ENCODE measurements around the gene CDK14.

CDK14 gene

DNA sequence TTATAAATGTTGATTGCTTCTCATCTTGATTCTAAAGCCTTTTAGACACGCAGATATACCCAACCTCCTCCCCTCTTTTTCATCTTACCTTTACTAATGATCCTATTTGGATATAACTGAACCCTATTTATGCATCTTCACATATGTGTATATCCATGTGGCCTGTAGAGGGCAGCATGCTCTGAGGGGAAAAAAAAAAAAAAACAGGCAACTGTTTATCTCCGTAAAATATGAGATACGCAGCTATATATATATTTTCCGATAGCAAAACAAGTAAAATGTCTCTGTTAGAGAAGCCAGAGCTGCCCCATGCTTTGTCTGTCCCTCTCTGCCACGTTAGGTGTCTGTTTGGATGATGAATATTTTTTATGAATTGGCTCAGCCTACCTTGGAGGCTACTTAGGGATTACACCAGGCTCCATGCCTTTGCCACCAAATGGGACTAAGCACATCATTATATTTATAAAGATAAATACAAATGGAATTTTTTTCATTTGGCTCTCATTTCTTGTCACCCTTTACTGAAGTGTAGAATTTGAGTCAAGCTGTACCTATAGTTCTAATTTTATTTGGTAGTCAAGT, 493.4 kb downstream of the CDK14 start:
- Histone ChIP-seq H3K4me3 (no peak overlapping the region), H3K27ac (no peak overlapping the region)

DNA sequence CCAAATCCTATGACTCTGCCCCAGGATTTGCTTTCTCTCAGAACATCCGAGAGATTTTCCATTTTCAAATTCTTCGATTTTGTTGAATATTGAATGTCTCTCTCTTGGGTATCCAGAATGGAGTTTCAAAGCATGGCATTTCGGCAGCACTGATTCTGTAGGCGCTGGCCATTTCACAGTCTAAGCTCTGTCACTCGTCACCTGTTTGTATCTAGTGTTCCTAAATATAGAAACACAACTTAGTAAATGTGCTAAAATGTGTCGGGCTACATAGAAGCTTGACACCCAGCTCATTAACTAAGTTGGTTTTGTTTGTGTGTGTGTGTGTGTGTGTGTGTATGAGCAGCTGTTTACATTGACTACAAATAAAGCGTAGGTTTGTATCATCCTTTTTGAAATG, 494.6 kb downstream of the CDK14 start:
- Histone ChIP-seq H3K27ac (no peak overlapping the region), H3K4me3 (no peak overlapping the region)

DNA sequence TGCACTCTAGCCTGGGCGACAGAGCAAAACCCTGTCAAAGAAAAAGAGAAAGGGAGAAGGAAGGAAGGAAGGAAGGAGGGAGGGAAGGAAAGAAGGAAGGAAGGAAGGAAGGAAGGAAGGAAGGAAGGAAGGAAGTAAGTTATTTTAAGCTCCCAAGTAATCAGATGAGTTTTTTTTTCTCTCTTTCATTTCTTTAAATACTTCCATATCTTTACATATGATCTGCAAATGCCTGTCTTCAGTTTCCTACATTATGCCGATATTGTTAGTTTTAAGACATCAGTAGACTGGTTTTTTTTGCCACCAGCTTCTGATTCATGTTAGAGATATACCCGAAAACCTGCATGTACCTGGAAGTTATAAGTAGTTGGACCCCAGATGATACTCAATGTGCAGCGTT, 495.5 kb downstream of the CDK14 start:
- Histone ChIP-seq H3K4me3 (no peak overlapping the region), H3K27ac (no peak overlapping the region)

DNA sequence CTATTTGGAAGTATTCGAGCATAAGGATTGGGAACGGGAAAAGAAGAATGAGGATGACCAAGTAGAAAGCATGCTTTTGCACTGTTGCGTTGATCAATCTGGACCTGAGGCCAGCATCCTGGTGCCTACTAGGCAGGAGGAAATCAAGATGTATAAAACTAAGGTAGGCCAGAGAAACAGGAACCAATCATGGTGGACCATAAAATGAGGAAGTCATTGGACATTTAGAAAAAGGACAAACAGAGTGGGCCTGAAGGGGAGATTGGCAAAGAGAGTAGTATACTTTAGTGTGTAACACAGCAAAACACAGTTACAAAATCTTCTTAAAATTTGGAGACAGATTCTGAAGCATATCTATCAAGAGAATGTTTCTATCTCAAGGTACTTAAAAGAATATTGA, 497.1 kb downstream of the CDK14 start:
- no peak overlapping the region for H3K4me3 ChIP-seq
- H3K27ac ChIP-seq: no peak overlapping the region

DNA sequence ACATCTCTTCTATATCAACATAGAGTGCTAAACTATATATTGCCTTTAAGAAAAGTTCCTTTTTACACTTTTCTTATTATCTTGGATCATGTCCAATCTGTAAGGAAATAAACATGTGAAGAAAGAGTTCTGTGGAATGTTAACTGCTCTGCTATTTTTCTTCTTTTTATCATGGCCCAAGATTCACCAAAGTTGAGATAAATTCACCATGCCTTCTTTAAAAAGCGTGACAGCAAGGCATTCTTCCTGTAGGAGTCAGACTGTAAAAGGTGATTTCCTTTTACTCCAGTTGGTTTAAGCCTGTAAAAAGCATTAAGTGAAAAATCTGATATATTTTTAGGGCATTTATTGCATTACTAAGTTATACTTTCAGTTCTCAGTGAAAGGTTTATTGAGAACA, 502.4 kb downstream of the CDK14 start:
- Histone ChIP-seq H3K27ac (no peak overlapping the region), H3K4me3 (no peak overlapping the region)

DNA sequence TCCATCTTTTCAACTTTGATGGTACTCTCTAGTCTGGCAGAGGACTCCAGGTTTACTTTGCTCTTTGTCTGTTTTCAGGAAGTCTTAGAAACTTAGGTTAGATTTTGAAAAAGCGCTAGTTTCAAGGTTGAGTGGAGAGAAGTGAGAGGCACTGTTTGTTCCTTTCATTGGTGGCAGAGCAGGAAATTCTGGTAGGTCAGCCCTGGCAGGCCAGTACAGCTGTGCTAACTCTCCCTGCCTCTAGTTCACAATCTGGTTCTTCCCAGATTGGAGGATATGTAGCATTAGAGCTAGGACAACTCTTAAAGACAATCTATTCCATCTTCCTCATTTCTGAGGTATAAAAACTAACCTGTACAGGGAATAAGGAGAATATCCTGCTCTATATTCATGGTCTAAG, 507.2 kb downstream of the CDK14 start:
- Histone ChIP-seq H3K4me3 (no peak overlapping the region), H3K27ac (no peak overlapping the region)

DNA sequence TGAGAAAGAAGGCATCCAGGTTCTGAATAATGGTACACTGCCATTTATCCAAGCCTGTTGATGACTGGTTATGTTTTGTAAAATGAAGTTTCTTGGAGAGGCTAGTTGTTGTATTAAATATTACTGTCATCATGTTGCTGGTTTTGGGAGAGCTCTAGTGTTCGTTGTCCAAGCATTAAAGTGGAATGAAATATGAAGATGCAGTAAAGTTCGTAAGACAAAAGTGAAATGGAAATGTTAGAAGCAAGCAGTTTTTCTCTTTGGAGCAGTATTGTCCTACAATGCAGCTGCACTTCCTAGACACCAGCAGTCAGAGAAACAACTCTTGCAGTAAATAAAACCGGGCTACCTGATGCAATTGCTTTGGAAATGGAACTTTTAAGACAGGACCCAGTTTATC, 511.3 kb downstream of the CDK14 start:
- Histone ChIP-seq H3K27ac (no peak overlapping the region), H3K4me3 (no peak overlapping the region)

DNA sequence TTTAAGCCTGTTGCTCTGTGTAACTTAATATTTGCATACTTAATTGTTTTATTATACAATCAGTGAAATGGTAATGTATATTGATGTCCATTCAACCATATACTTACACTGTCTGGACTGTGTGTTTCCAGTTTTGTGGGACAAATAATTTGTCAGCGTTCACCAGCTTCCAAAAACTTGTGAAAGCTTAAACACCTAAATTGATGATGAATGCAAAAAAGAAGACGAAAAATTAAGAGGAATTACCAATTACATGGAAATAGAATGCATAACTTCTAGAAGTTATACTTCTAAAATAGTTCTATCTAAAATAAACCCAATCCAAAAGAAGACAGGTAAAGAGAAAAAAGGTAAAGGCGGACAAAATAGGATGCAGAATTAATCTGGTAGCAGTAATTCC, 513.1 kb downstream of the CDK14 start:
- Histone ChIP-seq H3K4me3 (no peak overlapping the region), H3K27ac (no peak overlapping the region)

DNA sequence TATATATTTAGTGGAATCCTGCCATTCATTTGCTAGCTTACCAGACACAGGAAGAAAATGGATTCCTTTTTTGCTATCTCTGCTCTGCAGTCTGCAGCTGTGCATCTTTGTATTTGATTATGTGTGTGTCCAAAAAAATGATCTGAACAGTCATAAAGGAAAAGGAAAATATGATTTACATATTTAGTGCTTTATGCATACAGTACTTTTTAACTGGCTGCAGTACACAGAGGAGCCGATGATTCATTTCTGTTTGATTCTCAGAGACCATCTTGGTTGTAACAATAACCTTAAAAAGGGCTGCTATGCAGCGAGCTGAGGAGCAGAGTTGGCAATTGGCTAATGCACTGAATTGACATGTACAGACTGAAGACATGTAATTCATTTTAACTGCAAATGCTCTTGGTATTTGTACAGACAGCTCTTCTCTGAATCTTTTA, 516.8 kb downstream of the CDK14 start:
- no peak overlapping the region for H3K4me3 ChIP-seq
- H3K27ac ChIP-seq: no peak overlapping the region

DNA sequence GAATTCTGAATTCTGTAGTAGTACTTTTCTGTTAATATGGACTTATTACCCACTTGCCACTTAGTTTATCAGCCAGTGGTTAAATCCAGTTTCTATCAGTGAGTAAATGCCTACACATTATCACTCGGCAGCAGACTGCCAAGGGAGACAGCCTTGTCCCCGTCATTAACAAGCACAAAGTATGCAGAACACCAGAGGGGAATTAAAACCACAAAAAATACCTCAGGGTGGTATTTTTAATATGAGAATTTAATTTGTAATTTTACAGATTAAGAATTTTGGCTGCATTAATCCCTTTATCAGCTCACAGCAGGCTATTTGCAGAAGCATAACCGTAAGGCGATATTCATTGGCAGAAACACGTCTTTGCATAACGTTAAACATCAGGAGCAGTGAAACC, 518.1 kb downstream of the CDK14 start:
- Histone ChIP-seq H3K27ac (no peak overlapping the region), H3K4me3 (no peak overlapping the region)

DNA sequence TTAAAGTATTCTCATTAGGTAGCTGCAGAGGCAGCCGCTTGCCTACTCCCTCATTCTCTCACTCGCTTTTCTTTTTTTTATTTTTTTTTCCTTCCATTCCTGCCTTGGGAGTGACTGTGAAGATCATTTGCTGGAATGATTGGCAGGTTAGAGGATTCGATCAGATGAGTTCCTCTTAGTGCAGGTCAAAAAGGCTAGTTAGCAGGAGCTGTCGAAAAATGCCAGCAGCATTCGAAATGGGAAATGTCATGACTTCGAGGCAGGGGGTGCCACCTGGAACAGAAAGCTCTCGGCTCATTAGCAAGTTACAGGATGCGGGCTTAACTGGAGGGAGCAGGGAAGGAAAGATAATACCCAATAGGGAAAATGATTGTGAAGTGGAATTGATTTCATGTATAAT, 530.6 kb downstream of the CDK14 start:
- H3K27ac ChIP-seq: no peak overlapping the region
- no peak overlapping the region for H3K4me3 ChIP-seq

DNA sequence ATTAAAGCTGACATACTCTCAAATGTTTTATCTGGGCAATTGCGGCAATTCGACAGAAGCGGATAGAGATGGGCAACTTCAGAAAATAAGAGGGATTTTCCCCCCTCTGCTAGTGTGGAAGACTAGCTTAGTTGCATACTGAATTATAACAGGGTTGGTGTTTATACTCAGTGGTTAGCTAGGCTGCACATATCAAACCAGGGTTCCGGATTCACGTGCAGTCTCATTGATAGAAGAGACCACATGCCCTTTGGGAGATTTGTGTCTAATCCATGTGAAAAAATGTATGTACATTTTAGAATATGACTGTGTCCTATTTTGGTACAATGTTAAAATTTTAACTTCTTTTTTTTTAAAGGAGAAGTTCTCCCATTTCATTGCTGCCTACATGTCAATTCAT, 531.2 kb downstream of the CDK14 start:
- Histone ChIP-seq H3K4me3 (no peak overlapping the region), H3K27ac (no peak overlapping the region)

DNA sequence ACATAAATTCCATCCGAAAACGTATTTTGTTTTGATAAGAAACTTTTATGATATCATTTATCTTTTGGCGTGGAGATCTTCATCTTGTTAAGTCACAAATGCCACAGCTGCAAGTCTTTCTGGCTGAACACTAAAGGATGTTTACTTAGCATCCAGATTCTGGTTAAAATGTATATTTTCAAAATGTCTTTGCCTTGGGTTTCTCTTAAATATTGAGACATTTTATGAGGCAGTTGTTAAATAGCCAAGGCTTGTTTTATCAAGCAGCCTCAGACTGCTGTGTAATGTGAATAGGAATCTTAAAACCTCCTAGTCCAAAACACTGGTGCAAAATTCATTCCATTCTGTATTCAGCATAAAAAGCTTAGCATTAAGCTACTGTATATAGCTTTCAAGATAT, 531.8 kb downstream of the CDK14 start:
- H3K27ac ChIP-seq: no peak overlapping the region
- H3K4me3 ChIP-seq: no peak overlapping the region

DNA sequence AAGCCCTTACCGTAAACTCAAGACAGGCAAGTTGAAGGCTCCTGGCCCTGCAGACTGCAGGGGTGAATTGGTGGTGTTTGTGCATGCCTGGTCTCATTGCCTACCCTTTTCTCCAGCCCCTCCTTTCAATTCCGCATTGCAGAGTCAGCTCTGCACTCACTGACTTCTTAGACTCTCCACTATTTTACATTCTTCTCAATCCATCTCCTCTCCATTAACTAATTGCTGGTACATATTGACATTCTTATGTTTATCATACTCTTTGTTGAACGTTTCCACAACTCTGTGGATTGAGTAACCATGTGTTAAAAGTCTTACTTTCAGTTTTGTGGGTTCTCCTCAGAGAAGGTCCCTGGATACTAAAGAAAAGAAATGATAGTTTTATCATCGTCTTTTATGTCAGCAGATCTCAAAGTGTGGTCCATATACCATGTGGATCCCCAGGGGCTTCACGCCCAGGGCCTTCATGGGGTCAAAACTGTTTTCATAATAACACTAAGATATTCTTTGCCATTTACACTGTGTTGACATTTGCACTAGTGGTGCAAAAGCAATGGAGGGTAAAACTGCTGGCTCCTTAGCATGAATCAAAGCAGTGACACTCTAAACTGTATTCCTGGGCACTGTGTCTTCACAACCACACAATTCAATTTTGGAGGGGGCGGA, 532.7 kb downstream of the CDK14 start:
- Histone ChIP-seq H3K4me3 (no peak overlapping the region), H3K27ac (no peak overlapping the region)

DNA sequence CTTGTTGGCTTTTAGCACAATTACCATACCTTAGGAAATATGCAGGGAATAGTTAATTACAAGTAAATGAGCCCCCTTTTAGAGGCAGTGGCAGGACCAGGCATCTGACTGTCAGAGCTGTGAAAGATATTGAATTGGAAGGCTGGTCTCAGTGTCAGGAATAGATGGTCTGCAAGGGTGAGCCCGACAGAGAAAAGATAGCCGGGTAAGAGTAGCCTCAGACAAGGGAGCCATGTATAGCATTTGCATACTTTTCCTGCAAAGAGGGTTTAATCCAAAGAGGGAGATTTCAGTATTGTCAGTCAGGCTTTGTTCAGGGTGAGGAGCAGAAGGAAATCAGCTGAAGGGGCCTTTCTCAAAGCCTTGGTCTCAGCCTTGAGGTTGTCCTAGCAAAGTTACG, 539.2 kb downstream of the CDK14 start:
- Histone ChIP-seq H3K4me3 (no peak overlapping the region), H3K27ac (no peak overlapping the region)

DNA sequence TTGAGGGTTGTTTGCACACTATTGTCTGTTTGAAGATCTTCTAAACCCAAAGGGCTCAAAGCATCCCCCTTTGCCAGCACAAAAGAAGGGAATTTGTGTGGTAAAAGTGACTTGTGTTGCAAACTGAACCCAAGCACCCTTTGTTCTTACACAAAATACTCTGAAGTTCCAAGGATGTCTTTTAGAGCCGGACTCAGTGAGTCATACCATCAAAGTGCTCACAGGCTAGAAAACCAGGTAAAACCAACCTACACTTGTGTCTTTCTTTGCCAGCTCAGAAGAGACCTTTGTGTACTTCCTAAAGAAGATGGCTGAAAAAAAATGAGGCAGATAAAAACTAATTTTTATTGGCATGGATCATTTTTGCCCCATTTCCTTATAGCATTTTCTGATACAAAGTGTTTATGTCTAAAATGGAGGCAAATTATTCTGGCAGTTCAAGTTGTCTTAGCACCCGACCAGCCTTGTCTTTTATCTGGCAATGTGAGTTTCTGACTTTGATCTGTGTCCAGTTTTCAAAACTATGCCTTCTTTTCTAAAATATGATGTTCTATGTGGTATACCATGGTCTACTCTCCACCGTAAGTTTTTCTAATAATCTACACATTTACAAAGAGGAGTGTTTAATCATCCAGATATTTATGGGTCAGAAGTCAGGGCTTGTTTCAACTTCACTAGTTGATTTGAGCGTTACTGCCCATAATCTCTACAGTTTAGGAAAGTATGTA, 539.7 kb downstream of the CDK14 start:
- H3K4me3 ChIP-seq: no peak overlapping the region
- no peak overlapping the region for H3K27ac ChIP-seq

DNA sequence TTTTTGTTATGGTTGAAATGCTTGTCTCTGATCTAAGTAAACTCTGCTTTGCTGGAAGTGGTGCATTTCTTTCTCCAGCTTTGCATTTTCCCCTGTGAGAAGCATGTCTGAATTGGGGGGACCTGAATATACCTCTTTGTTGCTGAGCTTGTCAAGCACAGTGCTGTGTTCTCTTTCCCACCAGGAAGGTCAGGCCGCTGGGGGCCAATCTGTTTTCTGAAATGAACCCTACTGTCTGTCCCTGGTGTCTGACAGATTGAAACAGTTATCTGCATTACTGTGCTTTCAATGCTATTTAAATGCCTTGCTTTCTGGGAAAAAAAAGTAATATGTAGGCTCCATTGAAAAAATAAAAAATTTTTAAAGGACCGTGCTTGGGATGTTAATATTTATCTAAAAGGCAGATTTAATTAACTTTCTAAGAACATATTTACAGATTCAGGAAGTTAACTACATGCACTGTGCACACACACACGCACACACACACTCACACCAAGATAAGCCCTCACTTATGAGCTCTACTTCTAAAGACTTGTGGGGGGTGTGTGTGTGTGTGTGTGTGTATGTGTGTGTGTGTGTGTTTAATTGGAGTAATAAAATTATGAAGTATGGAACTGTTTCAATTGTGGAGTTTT, 541.1 kb downstream of the CDK14 start:
- Histone ChIP-seq H3K27ac (no peak overlapping the region), H3K4me3 (no peak overlapping the region)

DNA sequence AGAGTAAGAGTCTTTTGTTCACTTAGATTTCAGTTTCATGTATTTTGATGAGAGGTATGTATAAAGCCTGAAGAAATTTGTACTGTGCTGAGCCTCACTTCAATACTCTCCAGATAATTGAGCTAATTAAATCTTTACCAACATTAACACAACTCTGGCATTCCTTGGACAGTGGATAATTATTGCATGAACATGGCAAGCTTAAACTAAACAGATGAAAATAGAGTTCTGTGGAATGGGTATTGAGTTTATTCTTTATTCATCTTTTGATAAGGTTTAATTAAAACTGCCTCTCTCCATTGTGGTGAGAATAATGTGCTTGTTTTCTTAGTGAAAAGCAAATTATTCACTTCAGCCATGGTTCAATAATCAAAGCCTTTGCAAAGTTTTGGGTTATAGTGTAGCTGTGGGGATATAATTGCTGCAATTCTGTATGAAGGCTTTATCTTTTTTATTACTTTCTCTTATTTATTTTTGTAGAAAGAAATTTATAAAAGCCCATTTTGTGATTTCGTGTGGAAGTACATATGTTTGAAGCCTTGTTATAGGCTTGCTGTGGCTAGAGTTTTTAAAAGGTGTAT, 541.8 kb downstream of the CDK14 start:
- no peak overlapping the region for H3K4me3 ChIP-seq
- no peak overlapping the region for H3K27ac ChIP-seq

DNA sequence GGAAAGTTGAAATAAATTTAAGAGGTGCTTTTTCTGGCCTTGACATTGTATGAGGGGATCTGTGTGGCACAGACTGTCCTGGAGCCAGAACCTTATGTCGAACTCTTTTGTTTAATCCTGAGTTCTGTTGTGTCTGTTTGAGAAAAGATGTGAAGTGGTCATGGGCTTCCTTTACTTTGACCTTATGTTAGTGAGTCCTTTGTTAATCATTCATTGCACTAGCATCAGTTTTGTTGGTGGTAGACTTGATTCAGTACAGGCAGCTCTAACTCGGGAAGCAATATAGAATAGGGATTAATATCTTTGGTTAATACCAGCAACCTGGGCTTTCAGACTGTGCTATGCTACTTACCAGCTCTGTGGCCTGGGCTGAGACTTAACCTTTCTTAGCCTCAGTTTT, 544.2 kb downstream of the CDK14 start:
- Histone ChIP-seq H3K27ac (no peak overlapping the region), H3K4me3 (no peak overlapping the region)

DNA sequence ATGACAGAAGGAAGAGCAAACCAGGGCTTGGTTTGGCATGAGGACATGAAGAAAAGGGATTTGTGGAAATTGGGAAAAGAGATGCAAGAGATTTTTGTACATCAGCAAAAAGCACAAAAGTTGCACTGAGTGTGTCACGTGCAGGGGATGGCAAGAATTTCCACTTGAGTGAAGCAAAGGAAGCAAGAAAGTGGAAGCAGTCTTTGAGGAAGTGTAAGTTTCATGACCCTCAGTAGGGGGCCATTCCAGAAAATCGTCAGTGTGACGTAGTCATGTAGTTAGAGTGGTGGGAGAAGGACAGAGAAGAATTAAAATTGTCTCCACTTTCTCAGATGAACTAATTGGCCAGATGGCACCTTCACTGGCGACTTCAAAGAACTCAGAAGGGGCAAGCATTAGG, 544.9 kb downstream of the CDK14 start:
- H3K4me3 ChIP-seq: no peak overlapping the region
- no peak overlapping the region for H3K27ac ChIP-seq

DNA sequence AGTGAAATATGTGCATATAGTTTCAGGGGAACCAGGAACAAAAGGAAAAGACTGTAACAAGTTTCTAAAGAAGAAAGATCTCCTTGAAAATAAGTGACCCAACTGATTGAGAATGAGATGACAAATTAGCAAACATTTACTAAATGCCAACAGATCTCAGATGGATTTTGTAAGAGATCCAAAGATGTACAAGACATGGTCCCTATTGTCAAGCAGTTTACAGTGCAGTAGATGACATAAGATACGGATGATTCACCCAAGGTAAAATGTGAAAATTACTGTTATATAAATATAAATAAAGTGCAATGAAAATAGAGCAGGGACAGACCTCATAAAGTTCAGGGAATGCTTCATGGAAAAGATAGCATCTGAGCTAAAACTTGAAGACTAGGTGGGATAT, 546.6 kb downstream of the CDK14 start:
- Histone ChIP-seq H3K27ac (no peak overlapping the region), H3K4me3 (no peak overlapping the region)
